ENCODE results near the gene FBXW7. TPM values are rescaled to one million over a fixed set of nuclear protein-coding genes. Genes with fewer than 3 reads are reported as not detected.
"Not testable (repeated sequence)": the region's sequence is repeated elsewhere in the genome, so short reads cannot be mapped to it uniquely, and the experiment has no call there.

FBXW7 gene
- total RNA-seq, 1 donor from 2014 or later = 70.3 TPM

DNA sequence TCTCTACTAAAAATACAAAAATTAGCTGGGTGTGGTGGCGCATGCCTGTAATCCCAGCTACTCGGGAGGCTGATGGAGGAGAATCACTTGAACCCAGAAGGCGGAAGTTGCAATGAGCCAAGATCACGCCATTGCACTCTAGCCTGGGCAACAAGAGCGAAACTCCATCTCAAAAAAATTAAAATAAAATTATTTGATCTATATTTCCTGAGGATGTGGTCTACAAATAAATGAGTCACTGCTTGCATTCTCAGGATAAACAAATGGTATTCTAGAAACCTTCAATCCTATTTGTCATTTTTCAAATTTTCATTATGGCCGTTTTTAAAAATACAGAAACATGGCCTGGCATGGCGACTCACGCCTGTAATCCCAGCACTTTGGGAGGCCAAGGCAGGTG, 8.6 kb upstream of the FBXW7 start:
- DNase-seq (ENCODE audit: low spot score) = not testable (repeated sequence)

DNA sequence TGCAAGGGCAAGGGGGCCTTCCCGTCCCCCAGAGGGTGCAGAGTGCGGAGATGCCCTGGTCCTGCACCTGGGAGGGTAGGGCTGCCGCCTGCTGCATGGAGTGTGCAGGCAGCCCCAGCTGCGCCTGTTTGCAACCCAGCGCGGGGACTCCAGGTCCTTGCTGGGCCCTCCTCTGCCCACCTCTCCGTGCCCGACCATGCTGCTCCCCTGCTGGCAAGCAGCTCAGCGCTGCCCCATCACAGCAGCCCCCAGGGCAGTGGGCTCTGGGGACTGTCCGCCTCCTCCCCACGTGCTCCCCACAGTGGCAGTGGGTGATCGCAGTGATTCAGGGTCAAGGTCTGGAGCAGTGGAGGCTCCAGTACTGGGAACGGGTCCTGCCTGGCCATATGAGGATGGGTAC, 5.0 kb upstream of the FBXW7 start:
- DNase-seq (ENCODE audit: low spot score) = no peak

DNA sequence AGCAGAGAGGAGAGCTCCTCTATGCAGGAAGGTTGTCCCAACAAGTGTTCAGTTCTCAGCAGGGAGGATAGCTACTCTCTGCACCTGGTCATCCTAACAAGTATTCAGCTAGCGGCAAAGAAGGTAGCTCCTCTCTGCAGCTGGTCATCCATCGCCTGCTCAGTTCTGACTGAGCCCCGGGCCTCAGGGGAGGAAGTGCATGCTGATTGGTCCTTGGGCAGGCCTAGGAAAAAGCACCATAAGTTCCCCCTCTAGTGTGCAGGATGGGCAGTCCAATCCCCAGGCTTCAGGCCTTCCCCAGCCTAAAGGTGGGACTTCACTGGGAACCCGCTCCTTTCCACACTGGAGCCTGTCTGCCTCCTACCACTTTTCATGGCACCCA, 4.4 kb upstream of the FBXW7 start:
- no peak for DNase-seq (ENCODE audit: low spot score)

DNA sequence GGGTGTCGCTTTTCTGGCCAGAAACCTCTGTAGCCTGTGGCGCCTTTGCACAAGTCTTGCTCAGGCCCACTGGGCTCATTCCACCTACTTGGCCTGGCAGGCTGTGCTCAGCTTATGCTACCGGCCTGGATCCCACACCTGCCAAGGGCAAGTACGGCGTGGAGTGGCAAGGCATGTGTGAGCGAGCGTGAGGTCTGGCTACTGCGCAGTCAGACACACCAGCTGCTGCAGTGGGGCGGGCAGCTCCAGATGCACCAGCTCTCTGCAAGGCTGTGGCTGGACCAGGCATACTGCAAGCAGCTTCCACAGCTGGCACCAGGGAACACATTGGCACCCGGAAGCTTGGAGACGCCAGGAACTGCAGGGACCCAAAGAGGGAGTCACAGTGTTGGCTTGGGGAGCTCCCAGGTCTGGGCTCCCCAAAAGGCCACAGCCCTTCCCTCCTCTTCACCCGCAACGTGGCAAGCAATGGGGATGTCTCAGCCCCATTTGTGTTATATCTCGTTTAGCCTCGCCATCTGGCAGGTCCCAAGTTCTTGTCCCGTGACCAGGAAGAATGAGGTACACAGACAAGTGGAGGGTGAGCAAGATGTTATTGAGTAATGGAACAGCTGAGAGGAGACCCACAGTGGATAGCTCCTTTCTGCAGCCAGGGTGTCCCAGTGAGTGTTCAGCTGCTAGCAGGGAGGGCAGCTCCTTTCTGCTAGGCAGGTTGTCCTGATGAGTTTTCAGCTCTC, 3.8 kb upstream of the FBXW7 start:
- no peak for DNase-seq (ENCODE audit: low spot score)

DNA sequence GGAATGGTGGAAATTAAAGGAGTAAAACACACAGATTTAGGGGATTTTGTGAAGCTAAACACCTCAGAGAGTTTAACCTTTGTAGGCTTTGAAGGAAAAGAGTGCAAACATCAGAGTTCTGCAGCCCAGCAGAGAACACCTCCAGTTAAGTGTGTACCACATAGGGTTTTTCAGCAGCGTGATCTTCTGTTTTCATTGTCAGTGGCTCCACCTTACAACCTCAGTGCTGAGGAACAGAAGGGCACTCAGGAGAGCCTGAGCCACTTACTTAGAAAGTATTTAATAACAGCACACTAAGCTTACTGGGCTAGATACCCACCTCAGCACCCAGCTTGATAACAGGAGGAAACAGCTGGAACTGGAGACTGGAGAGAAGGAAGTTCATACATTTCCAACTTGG, 2.0 kb upstream of the FBXW7 start:
- DNase-seq (ENCODE audit: low spot score) = no peak

DNA sequence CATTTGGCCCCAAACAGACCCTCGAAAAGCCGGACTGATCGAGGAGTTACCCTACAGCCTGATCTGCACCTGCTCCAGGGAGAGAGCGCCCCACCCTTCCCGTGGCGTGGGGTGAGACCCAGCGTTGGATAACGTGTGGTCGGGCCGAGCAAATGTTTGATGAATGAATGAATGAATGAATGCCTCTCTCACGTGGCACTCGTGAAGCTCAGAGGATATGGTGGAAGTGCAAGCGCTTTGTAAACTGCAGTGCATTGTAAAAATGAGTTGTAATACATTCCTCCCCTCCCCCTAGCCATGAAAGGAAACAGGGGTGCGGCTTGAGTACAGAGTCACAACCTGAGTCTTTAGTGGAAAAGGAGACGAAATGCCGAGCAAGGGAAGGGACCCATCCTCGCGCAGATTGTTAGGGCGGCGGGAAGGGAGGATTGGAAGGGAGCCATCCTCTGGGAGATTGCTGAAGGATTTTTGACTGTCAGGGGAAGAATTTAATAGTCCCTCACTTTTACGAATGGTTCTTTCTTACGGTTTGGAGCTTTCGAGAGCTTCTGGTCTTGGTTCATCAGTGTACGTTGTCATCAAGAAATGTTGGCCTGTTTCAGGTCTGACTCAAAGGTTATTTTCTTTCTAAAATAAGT, 772 bp upstream of the FBXW7 start:
- DNase-seq (ENCODE audit: low spot score) = peak; percentile 59

DNA sequence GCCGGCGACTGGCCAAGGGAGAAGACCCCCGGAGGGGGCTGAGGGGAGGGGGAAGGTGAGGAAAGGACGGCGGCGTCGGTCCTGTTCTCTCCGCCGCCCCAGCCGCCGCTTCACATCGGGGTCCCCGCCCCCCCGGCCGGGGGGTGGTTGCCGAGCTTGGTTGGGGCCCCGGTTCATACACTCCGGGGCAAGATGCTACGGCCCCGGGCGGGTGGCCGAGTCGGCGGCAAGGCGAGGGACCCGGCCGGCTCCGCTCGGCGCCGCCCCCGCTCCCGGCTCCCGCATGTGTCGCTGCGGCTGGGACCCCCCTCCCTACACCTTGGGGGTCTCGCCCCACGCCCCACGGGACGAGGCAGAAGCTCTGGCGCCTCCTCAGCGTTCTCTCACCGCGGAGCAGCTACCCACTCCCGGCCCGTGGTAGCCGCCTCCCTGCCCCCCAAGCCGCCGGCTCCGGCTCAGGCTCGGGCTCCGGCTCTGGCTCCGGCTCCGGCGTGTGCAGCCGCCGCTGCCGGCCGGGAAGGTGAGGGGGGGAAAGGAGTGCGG, 461 bp downstream of the FBXW7 start:
- no peak for DNase-seq (ENCODE audit: low spot score)

DNA sequence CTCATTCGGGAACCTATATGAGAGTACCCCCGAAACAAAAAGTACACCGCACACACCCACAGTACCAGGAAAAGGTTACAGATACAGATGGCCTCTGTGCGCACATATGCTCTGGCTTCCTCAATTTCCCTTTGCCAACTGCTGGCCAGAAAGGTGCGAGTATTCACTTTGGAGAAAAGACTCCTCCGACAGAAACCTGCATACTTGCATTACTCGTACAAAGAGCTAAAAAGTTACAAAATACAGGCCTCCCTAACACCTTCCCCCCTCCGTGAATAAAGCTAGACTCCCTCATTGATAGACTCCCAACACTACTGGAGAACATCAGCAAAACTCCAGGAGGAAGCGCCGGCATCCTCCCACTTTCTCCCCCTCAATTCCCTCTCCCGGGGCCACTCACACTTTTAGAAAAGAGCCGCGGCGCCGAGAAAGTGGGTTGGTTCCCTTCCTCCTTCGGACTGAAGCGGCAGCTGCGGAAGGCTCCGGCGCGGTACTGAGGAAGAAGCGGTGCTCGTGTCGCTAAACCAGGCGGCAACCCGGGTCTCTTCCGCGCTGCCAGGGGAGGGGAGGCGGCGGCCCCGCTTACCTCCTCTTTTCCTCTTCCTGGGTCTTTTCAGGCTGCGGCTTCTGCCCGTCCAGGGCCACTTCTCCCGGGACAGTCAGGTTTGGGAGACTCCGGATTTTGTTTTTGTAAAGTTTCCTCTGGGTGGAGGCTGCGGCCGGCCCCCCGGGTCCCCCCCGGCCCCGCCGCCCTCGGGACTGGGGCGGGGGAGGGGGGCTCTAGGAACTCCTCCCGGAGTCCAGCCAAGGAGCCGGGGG, 1.1 kb downstream of the FBXW7 start:
- no peak for DNase-seq (ENCODE audit: low spot score)

DNA sequence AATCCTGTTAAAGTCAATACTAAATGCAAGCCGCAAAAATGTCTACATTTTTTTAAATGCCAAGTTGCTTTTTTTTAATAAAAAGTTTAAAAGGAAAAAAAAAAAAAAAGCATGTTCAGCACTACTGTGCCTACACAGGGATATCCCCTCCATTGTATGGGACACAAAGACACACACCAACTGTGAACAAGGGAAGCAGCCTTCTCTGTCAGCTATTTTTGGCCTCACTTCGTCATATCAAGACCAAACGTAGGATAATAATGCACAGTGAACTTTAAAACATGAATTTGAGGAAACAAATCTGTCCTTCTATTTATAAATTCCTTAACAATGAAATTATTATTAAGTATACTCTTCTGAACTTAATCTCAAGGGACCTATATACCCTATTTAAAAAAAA, 4.4 kb downstream of the FBXW7 start:
- no peak for DNase-seq (ENCODE audit: low spot score)

DNA sequence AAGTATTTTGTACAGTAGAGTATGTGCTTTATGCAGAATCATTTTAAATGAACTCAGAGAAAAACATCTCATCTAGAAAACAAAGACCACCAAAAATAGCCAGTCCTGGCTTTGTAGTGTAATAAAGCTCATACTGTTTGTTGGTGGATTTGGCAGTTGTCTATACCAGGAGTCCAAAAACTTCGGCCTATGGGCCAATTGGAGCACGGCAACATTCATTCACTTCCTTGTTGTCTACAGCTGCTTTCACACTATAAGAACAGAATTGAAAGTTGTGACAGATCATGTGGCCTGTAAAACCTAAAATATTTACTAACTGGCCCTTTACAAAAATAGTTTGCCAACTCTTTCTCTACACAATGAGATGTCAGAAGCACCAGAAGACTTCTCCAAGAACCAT, 5.3 kb downstream of the FBXW7 start:
- no peak for DNase-seq (ENCODE audit: low spot score)

DNA sequence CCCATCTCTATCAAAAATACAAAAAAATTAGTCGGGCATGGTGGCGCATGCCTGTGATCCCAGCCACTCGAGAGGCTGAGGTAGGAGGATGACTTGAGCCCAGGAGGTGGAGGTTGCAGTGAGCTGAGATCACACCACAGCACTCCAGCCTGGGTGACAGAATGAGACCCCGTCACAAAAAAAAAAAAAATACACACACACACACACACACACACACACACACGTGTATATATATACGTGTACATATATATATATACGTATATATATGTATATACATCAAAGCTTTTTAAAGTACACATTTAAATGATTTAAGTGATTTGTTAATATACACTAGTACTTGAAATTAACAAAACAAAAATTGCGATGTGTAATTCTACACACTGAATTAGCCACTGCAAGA, 6.0 kb downstream of the FBXW7 start:
- no peak for DNase-seq (ENCODE audit: low spot score)

DNA sequence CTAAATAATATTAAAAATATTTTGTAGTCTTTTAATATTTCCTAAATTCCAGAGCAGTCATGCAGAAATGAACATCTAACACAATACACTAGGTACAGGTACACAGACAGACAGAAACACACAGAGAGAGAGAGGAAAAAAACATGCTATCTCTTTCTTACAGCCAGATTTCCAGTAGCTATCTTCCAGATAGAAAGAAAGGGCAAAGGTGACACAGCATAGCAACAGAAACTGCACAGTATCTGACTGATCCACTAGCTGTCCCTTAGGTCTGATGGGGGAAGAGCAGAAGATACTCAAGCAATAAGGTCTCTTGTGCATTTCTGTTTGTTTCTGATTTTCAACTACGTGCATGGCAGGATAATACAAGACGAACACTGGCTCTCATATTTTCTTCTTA, 7.8 kb downstream of the FBXW7 start:
- no peak for DNase-seq (ENCODE audit: low spot score)

DNA sequence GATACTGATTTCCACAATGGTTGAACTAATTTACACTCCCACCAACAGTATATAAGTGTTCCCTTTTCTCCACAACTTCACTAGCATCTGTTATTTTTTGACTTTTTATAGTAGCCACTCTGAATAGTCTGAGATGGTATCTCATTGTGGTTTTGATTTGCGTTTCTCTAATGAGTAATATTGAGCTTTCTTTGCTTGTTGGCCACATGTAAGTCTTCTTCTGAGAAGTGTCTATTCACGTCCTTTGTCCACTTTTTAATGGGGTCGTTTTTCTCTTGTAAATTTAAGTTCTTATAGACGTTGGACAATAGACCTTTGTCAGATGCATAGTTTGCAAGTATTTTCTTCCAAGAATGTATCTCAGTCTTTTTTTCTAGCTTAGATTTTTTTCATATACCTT, 10.0 kb downstream of the FBXW7 start:
- DNase-seq (ENCODE audit: low spot score) = no peak

DNA sequence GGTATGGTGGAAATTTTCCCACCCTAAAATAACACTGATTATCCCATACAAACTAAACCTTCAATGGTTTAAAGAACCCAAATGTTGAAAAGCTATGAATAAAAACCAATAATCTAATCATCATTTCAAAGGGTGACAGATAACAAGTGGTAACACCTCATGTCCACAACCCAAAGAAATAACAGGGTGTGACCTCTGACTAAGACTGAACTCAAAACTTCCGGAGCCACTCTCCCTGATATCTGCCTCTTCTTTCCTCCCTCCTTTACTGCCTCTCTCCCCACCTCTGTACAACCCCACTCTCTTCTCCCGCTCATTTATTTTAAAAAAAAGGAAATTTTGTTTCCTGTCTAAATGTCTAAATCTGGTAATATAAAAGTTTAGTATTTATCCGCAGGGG, 11.5 kb downstream of the FBXW7 start:
- DNase-seq (ENCODE audit: low spot score) = no peak

DNA sequence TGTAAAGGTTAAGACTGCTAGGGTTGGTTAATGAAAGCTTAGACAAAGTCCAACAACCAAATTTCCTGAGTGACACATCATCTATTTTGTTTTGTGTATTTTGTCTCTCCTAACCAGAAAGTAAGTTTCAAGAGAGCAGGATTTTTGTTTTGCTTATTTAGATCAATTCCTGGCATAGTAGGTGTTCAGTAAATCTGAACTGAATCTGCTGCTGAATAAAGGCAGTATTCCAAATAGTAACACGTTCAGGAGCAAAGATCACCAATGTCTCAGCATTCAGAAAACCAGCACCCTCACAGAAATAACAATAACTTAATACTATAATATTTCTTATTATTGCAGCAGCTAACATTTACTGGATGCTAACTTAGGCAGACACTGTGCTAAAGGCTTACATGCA, 12.2 kb downstream of the FBXW7 start:
- no peak for DNase-seq (ENCODE audit: low spot score)

DNA sequence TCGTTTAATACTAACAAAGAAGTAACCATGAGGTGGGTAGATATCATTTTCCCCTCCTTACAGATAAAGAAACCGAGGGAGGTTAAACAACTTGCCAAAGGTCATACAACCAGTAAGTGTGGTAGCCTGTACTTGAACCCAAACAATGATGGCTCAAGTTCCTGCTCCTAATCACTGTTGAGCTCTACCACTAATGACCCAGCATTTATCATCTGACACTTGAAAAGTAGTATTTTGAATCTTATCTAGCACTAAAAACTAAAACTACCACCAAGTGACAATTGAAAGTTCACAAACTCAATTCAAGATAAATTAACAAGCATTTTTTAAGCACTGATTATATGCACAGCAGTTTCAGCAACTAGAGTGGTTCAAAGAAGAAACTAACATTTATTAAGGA, 13.1 kb downstream of the FBXW7 start:
- no peak for DNase-seq (ENCODE audit: low spot score)

DNA sequence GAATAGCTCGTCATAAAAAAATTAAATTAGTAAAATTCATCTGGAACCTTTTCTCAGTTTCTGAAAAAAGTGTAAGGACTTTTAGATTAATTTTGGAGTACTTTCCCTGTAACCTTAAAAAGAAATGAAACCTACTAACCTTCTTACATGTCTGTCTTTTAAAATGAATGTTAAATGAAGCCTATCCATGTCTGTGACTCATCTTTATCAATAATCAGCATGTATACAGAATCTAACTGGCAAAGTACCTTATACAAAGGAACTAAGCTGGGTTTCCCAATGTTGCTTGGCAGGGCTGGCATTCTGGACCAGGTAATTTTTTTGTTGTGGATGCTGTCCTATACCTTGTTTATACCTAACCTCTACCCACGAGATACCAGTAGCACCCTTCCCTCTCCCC, 13.6 kb downstream of the FBXW7 start:
- no peak for DNase-seq (ENCODE audit: low spot score)

DNA sequence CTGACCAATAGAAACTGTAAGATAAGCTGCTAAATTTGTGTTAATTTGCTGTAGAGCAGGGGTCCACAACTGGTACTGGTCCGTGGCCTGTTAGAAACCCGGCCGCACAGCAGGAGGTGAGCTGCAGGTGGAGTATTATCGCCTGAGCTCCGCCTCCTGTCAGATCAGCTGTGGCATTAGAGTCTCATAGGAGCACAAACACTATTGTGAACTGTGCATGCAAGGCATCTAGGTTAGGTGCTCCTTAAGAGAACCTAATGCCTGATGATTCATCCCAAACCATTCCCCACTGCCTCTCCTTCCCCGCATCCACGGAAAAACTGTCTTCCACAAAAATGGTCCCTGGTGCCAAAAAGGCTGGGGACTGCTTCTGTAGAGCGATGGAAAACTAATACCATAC, 19.7 kb downstream of the FBXW7 start:
- DNase-seq (ENCODE audit: low spot score) = no peak

DNA sequence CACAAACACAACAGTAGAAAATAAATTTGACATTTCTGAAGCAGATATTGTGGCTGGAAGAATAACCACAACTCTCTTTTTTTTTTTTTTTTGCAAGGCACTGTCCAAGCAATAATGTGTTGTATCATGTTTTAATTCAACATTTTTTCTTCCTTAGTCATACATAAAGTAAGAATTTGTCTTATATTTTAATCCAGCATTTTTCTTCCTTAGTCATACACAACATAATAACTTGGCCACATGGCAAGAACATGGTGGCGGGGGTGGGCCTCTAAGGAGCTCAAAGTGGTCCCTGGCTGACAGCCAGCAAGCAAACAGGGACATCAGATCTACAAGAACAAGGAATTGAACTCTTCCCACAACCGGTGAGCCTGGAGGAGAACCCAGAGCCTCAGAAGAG, 20.2 kb downstream of the FBXW7 start:
- no peak for DNase-seq (ENCODE audit: low spot score)

DNA sequence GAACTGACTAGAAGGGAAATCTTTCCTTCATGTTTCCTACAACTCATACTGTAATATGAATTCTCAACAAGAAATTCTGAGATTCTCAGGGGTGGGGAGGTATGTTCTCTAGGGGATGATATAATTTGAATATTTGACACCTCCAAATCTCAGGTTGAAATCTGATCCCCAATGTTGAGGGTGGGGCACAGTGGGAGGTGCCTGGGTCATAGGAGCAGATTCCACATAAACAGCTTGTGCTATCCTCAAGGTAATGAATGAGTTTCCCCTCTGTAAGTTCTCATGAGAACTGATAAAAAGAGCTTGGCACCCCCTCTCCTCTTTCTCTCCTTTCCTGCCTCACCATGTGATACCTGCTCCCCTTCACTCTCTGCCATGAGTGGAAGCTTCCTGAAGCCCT, 21.5 kb downstream of the FBXW7 start:
- no peak for DNase-seq (ENCODE audit: low spot score)

DNA sequence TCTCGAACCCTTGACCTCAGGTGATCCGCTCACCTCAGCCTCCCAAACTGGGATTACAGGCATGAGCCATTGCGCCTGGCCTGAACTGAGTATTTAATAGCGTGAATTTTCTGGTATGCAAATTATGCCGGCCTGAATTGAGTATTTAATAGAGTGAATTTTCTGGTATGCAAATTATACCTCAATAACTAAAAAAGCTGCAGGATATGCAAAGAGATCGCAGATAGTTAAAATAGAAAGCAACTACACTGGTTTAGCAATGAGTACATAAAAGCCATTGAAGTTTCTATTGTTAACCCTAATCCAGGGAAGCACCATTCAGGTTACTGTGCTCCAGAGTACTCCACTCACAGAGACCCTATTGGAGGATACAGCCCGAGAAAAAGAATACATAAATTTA, 22.8 kb downstream of the FBXW7 start:
- no peak for DNase-seq (ENCODE audit: low spot score)

DNA sequence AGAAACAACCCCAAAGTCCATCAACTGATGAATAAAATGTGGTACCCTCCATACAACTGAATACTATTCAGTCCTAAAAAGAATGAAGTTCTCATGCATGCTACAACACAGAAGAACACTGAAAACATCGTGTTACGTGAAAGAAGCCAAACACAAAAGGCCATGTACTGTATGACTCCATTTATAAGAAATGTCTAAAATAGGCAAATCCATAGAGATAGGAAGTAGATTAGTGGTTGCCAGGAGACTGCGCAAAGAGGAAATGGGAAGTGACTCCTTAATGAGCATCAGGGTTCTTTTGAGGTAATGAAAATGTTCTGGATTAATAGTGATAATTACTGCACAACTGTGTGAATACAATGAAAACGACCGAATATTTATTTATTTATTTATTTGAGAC, 23.4 kb downstream of the FBXW7 start:
- DNase-seq (ENCODE audit: low spot score) = no peak
